Thyroid gland (tissue), 4 donors: ENCODE results near the gene PRPS1.

ENCODE experiments used
- CTCF ChIP-seq, 6 experiments: fragments of 200-600 bp in 3 of 6; fragments of 450-650 bp in 3 of 6; sonication (generic) in 3 of 6; IDR thresholded peaks; one replicate each; pipeline ENCODE4 v1.5.1; 2016 to 2019; ENCODE audit warnings: antibody characterized with exemption in 6 of 6, mild to moderate bottlenecking in 2 of 6, inconsistent platforms in 1 of 6, moderate library complexity in 1 of 6
- POLR2A ChIP-seq, 2 donors: fragments of 450-650 bp; IDR thresholded peaks; one replicate each; pipeline ENCODE4 v1.6.1; 2017; ENCODE audit warnings: antibody characterized with exemption in 2 of 2, mild to moderate bottlenecking in 2 of 2, moderate library complexity in 1 of 2

DNA sequence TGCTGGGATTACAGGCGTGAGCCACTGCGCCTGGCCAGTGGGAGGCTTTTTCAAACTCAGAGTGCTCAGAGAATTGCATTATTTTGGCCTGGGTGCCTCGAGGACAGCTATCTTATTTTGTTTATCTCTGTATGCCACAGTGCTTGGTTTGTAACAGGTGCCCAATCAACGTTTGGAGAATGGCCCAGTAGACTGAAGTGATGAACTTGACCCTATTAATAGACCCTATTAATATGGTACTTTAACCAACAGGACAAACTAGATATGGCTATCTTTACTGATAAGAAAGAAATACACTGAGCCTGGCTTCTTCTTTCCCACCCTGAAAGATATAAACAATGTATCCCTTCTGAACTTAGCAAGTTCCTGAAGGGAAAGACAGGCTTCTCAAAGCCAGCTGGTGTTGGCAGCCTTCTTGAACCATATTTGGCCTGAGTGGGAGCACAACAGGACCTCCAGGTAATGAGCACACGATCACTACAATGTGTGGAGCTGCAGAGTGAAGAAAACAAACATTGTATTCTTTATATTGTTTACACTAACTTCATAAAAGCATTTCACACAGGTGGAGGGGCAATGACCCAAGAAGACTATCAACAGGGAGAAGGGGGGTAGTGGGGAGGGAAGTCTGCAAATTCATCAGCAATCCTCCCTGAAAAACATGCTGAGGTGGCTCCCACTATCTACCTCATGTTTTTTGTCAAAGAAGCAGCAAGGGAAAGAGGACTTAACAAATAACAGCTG is 41.7 kb downstream of the PRPS1 start:
- TF ChIP-seq POLR2A (IDR thresholded peaks at IDR 0.05) (no peak), CTCF (IDR thresholded peaks at IDR 0.05) (no peak)
